MM.1S (cell line): ENCODE results near the gene RARRES2.

ENCODE experiments used
- EZH2 ChIP-seq: fragments of 300-600 bp; sonication (generic); optimal IDR thresholded peaks from 2 replicates; pipeline ENCODE3; 2017; ENCODE audit warnings: low read depth, mild to moderate bottlenecking, antibody characterized with exemption, low read length, mixed read lengths
- EZH2phosphoT487 ChIP-seq: fragments of 300-600 bp; sonication (generic); IDR thresholded peaks from 2 replicates; pipeline ENCODE4 v1.6.1; 2018; ENCODE audit warnings: antibody characterized with exemption, low read length
- TF ChIP-seq, protein P1 (sequence below): fragments of 300-600 bp; sonication (generic); IDR thresholded peaks from 2 replicates; pipeline ENCODE4 v1.5.1; 2016; ENCODE audit warnings: antibody characterized with exemption, low read length, mixed read lengths

DNA sequence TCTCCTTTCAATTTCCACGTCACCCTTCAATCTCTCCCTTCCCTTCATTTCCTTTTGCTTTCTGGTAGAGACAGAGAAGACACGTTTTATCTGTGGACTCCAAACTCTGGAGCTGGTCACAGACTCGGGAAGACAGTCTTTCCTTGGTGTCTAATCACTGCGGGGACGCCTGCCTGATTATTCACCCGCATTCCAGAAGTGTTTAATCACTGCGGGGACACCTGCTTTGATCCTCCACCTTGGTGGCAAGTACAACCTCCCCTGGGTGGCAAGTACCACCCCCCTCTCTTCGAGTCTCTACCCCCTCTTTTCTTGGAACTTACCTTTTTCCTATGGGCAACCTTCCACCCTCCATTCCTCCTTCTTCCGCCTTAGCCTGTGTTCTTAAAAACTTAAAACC, 33.5 kb downstream of the RARRES2 start:
- TF ChIP-seq, protein P1, sequence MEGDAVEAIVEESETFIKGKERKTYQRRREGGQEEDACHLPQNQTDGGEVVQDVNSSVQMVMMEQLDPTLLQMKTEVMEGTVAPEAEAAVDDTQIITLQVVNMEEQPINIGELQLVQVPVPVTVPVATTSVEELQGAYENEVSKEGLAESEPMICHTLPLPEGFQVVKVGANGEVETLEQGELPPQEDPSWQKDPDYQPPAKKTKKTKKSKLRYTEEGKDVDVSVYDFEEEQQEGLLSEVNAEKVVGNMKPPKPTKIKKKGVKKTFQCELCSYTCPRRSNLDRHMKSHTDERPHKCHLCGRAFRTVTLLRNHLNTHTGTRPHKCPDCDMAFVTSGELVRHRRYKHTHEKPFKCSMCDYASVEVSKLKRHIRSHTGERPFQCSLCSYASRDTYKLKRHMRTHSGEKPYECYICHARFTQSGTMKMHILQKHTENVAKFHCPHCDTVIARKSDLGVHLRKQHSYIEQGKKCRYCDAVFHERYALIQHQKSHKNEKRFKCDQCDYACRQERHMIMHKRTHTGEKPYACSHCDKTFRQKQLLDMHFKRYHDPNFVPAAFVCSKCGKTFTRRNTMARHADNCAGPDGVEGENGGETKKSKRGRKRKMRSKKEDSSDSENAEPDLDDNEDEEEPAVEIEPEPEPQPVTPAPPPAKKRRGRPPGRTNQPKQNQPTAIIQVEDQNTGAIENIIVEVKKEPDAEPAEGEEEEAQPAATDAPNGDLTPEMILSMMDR, result no peak
- no peak for TF ChIP-seq EZH2
- no peak for TF ChIP-seq EZH2phosphoT487
